Natural killer cell (primary cell): ENCODE measurements around the gene TMEM192. TPM values are rescaled to one million over a fixed set of nuclear protein-coding genes. Genes with fewer than 3 reads are reported as not detected.

Experiments used
- ATAC-seq, 3 donors: fragments of 150-1000 bp in 2 of 3; fragments of 200-7000 bp in 1 of 3; cut with Tn5 transposase; 1 replicate in 1 of 3; 2 replicates in 2 of 3; pipeline ENCODE4 v1.10.0; 2021; ENCODE audit warnings: mild to moderate bottlenecking in 2 of 3, moderate library complexity in 2 of 3
- DNase-seq, 2 donors: peaks; one replicate each; pipeline versions ENCODE4 v3.0.0 to v3.0.0-alpha.2; 2013 to 2021; ENCODE audit warnings: mixed read lengths in 1 of 2
- H3K27ac ChIP-seq: one replicate; pipeline ENCODE4 v1.5.1; 2013; ENCODE audit warnings: mild to moderate bottlenecking, low read length
- H3K27me3 ChIP-seq: one replicate; pipeline ENCODE4 v1.6.1; 2013; ENCODE audit warnings: low read length; ENCODE audit not compliant: control insufficient read depth, insufficient read depth
- H3K36me3 ChIP-seq: one replicate; pipeline ENCODE4 v1.6.1; 2013; ENCODE audit warnings: low read length; ENCODE audit not compliant: control insufficient read depth, insufficient read depth
- H3K4me1 ChIP-seq: one replicate; pipeline ENCODE4 v1.6.1; 2013; ENCODE audit warnings: low read length; ENCODE audit not compliant: control insufficient read depth, insufficient read depth
- H3K4me3 ChIP-seq: one replicate; pipeline ENCODE4 v1.5.1; 2013; ENCODE audit warnings: low read length
- H3K9me3 ChIP-seq: one replicate; pipeline ENCODE4 v1.6.1; 2013; ENCODE audit warnings: low read length; ENCODE audit not compliant: control insufficient read depth, insufficient read depth
- H3K27ac Mint-ChIP-seq, 2 donors: one replicate each; pipeline ENCODE4 v1.8.0; 2022; ENCODE audit warnings: mild to moderate bottlenecking in 2 of 2, mixed read lengths in 2 of 2, moderate library complexity in 1 of 2
- H3K27me3 Mint-ChIP-seq, 2 donors: one replicate each; pipeline ENCODE4 v1.8.0; 2022; ENCODE audit warnings: low read depth in 2 of 2, mixed read lengths in 2 of 2
- H3K36me3 Mint-ChIP-seq: one replicate; pipeline ENCODE4 v1.8.0; 2022; ENCODE audit warnings: mixed read lengths
- H3K4me1 Mint-ChIP-seq, 2 donors: one replicate each; pipeline ENCODE4 v1.8.0; 2022; ENCODE audit warnings: mixed read lengths in 2 of 2
- H3K4me3 Mint-ChIP-seq: one replicate; pipeline ENCODE4 v1.8.0; 2022; ENCODE audit warnings: mild to moderate bottlenecking, moderate library complexity, mixed read lengths
- H3K9me3 Mint-ChIP-seq, 2 donors: one replicate each; pipeline ENCODE4 v1.8.0; 2022; ENCODE audit warnings: mixed read lengths in 2 of 2
- CTCF ChIP-seq: fragments of 200-600 bp; IDR thresholded peaks from one replicate; pipeline ENCODE4 v1.8.0; 2022; ENCODE audit warnings: antibody characterized with exemption
- WGBS: methylation state at CpG from one replicate; pipeline ENCODE4 v1.1.7; 2013; ENCODE audit warnings: missing lambda C conversion rate; ENCODE audit not compliant: insufficient coverage; 5-methylcytosine and 5-hydroxymethylcytosine counted together
- intact Hi-C: fragments of 100-400 bp; cut with micrococcal nuclease; formaldehyde crosslinking; loops from one replicate; pipeline ENCODE4 v1.14.2; 2022
- total RNA-seq, 4 donors: library from RNA; stranded (reverse); fragments of 120-200 nt in 1 of 4; gene quantifications; one replicate each; pipeline versions ENCODE4 v1.2.3 to v1.2.4, GENCODE V29; 2013 to 2022

The TMEM192 gene
- total RNA-seq, 3 donors from 2014 or later (not counting 1 experiment from before 2014, with no cell fraction given): 9.4 to 11.4 (median 11.0) TPM

DNA sequence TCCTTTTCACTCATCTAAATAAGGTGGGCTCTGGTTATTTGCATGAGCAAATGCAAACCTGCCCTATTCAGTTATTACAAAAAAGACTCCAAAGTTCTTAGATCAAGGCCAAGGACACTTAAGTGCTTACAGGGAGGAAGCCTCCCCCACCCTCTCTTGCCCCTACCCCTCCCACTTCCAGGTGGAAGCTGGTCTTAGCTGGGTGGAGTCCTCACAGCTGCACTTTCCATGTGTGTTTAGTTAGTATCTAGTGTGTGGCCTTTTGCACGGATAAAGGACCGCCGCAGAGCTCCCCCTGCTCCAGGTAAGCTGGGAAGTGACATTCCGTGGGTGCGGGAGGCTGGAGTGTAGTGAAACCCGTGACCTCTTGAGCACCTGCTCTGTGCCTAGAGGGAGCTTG lies 59.0 kb downstream of the TMEM192 start, which contains the start of gene TRIM75:
Gene TRIM75, plus strand, starts transcription at position 222 of the 400 bp plus-strand sequence. CDS start 5,282 bp downstream, outside the sequence.
- no peaks in the 10 kb centered on the region for H3K27me3 ChIP-seq
- no peak within 1 kb of the TSS for H3K4me3 ChIP-seq
- H3K27me3 Mint-ChIP-seq: no peaks in the 10 kb centered on the region
- no peak within 1 kb of the TSS for H3K27ac ChIP-seq
- H3K4me1 ChIP-seq: no peaks in the 10 kb centered on the region
- H3K36me3 Mint-ChIP-seq: no peaks in the 10 kb centered on the region
- H3K9me3 Mint-ChIP-seq: no peaks in the 10 kb centered on the region
- no peak within 1 kb of the TSS for H3K4me3 Mint-ChIP-seq
- DNase-seq (no peak), ATAC-seq (no peak)
- H3K36me3 ChIP-seq: no peaks in the 10 kb centered on the region
- no peaks in the 10 kb centered on the region for H3K9me3 ChIP-seq
- intact Hi-C loops: no loop called here
- no peaks in the 10 kb centered on the region for H3K4me1 Mint-ChIP-seq
- whole genome bisulfite sequencing: 75% methylated on average over 6 of the region's 6 CpGs
- no peak within 1 kb of the TSS for H3K27ac Mint-ChIP-seq
- TF ChIP-seq CTCF: no peak

- TF ChIP-seq CTCF: no peak
- 88% methylated on average over 3 of the region's 3 CpGs for WGBS
Observed at GRCh38 chr4:165052627-165053026, 60.0 kb downstream of the TMEM192 start.

DNA sequence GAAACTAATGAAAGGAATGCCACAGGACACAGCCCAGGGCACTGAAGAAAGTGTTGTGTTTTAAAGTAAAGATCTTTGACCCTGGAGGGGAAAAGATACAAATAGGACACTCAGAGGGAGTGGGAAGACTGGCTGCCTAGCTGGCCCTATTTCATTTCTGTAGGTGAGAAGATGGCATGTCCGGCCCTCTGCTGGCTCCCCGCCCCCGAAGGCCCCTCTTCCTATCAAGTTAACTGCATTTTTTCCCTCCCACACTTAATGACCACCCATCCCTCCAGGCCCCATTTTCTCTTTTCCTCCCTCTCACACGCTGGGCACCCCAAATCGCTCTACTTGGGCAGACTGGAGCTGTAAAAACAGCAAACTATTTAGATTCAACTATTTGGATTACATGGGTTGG lies 64.5 kb downstream of the TMEM192 start:
- H3K4me1 Mint-ChIP-seq: no peaks in the 10 kb centered on the region
- H3K27me3 Mint-ChIP-seq: peaks cover 0 to 3% of the 10 kb centered on the region in 2 donors
- H3K36me3 ChIP-seq: no peaks in the 10 kb centered on the region
- no peak overlapping the region for H3K27ac Mint-ChIP-seq
- no peaks in the 10 kb centered on the region for H3K4me1 ChIP-seq
- no peak overlapping the region for H3K4me3 Mint-ChIP-seq
- no peaks in the 10 kb centered on the region for H3K27me3 ChIP-seq
- no peaks in the 10 kb centered on the region for H3K9me3 ChIP-seq
- DNase-seq: no peak
- WGBS: 85% methylated on average over 4 of the region's 5 CpGs
- no peak overlapping the region for H3K27ac ChIP-seq
- no peak overlapping the region for H3K4me3 ChIP-seq
- no peaks in the 10 kb centered on the region for H3K9me3 Mint-ChIP-seq
- TF ChIP-seq CTCF: no peak
- H3K36me3 Mint-ChIP-seq: no peaks in the 10 kb centered on the region
- ATAC-seq: no peak
- intact Hi-C loops: no loop called here

More at GRCh38 chr4:165052627-165053026, 60.0 kb downstream of the TMEM192 start:
- H3K4me1 ChIP-seq: no peaks in the 10 kb centered on the region
- no peaks in the 10 kb centered on the region for H3K27me3 ChIP-seq
- H3K36me3 Mint-ChIP-seq: no peaks in the 10 kb centered on the region
- H3K36me3 ChIP-seq: no peaks in the 10 kb centered on the region
- no peaks in the 10 kb centered on the region for H3K4me1 Mint-ChIP-seq
- no peaks in the 10 kb centered on the region for H3K9me3 Mint-ChIP-seq
- intact Hi-C loops: no loop called here
- H3K4me3 ChIP-seq: no peak overlapping the region
- no peaks in the 10 kb centered on the region for H3K27me3 Mint-ChIP-seq
- no peak overlapping the region for H3K4me3 Mint-ChIP-seq
- DNase-seq: no peak
- no peak overlapping the region for H3K27ac Mint-ChIP-seq
- no peaks in the 10 kb centered on the region for H3K9me3 ChIP-seq
- H3K27ac ChIP-seq: no peak overlapping the region
- no peak for ATAC-seq

DNA sequence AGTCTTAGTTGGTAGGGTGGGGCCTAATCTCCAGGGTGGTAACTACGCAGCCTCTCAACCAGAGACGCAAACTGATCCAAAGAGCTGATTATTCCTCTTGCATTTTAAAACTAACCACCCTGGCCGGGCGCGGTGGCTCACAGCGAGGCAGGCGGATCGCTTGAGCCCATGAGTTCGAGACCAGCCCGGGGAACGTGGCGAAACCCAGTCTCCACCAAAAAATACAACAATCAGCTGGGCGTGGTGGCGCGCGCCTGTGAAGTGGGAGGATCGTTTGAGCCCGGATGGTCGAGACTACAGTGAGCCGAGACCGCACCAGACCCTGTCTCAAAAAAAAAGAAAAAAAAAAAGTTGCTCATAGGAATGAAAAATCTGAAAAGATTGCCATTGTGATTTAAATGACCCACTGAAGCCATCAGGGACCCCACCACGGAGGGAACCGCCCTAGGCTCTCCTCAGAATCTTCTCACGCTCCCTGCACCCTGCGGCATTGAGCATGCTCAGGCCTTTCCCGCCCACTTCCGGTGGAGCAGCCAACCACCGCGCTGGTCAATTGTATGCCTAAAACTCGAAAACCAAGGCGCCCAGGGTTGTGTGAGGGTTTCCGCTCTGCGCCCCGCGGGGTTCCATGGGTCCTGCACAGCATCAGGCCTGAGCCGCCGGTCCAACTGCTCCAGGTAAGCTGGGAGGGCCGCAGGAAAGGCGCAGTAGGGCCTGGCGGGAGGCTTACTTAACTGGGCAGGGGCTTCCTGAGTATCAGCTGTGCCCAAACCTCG lies 81.0 kb downstream of the TMEM192 start, which contains the start of gene TRIM60:
Gene TRIM60, plus strand, starts transcription at position 564 of the 776 bp plus-strand sequence. CDS start 8,074 bp downstream, outside the sequence.
- ATAC-seq: no peak
- Histone ChIP-seq H3K4me1 (no peaks in the 10 kb centered on the region), H3K9me3 (no peaks in the 10 kb centered on the region), H3K36me3 (no peaks in the 10 kb centered on the region), H3K27me3 (no peaks in the 10 kb centered on the region), H3K27ac (no peak within 1 kb of the TSS), H3K4me3 (no peak within 1 kb of the TSS)
- 95% methylated on average over 41 of the region's 41 CpGs for WGBS
- DNase-seq: no peak
- no peak for TF ChIP-seq CTCF
- Mint-ChIP-seq H3K36me3 (no peaks in the 10 kb centered on the region), H3K4me1 (no peaks in the 10 kb centered on the region), H3K27ac (no peak within 1 kb of the TSS), H3K9me3 (no peaks in the 10 kb centered on the region), H3K4me3 (no peak within 1 kb of the TSS), H3K27me3 (no peaks in the 10 kb centered on the region)
- intact Hi-C loops: no loop called here
